NCI-H1694 (cell line): ENCODE data around the gene C13orf46.
A peak's percentile ranks its signal among the peaks of the same experiment; 100 is the strongest.
"Not testable (repeated sequence)": the region's sequence is repeated elsewhere in the genome, so short reads cannot be mapped to it uniquely, and the experiment has no call there.

Experiments
- DNase-seq: peaks from one replicate; lab custom pipeline; 2025; lab: John Stamatoyannopoulos, UW

Gene C13orf46

GRCh38 chr13:113973218-113974164 is at the start of gene C13orf46:
C13orf46 (minus strand) TSS chr13:113974076; CDS start chr13:113973997, 79 bp downstream.
- DNase-seq = no peak

DNA sequence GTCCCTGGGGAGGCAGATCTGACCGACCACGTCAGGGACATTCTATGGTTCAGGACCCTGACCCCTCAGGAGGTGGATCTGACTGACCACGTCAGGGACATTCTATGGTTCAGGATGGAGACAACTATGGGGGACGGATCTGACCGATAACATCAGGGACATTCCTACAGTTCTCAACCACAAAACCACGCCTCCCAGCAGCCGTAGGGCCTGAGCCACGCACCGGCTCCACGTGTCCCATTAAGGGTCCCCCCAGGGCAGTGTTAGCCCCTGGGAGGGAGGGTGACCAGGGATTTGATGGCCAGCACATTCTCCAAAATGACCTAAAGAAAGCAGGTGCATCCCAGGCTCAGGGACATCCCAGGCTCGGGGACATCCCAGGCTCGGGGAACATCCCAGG is 49.0 kb upstream of the C13orf46 start:
- DNase-seq = no peak

DNA sequence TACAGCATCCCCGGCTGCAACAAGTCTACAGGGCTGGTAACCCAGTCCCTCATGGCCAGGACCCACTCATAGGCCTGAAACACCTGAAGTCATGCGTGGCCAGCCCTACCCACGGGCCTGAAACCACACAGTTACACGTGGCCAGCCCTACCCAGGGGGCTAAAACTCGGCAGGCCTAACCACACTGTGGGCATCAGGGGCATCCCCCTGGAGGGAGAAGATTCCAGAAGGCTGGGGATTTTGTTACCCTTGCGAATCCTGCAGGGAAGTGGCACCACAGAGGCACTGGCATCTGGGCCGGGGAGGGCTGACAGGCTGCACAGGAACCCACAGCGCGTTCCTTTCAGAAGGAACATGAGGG is 48.4 kb upstream of the C13orf46 start:
- DNase-seq = no peak

GRCh38 chr13:114021464-114022308 is 47.8 kb upstream of the C13orf46 start:
- DNase-seq = peak; percentile 91

- DNase-seq = no peak
These were observed 47.0 kb upstream of the C13orf46 start for GRCh38 chr13:114020750-114021463.

GRCh38 chr13:114020134-114020533 is 46.3 kb upstream of the C13orf46 start:
- not testable (repeated sequence) for DNase-seq

GRCh38 chr13:114019367-114019766 is 45.5 kb upstream of the C13orf46 start:
- no peak for DNase-seq

DNA sequence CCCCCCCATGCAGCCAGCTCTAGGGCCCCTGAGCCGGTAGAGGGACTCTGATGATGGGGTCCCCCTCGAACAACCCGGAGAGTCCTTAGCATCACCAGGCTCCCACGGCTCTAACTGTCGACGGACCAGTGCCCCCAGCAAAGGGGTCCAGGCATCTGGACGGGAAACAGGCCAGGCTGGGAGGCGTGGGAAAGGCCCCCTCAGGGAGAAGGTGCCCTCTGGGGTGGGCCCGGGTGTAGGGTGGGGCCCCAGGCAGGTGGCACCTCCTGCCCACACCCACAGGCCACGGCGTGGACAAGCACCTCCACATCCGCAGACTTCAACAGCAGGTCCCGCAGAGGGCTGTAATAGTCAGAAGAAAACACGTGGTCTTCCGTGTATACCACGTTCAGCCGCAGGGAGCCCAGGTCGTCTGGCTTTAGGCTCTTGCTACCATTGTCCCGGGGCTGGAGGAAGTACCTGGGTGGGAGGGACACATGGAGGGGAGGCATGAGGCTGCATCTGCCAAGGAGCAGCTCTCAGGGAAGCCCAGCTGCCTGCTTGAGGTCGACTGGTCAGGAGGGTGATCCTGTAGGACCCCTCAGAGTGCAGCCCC is 44.7 kb upstream of the C13orf46 start:
- DNase-seq = no peak

DNA sequence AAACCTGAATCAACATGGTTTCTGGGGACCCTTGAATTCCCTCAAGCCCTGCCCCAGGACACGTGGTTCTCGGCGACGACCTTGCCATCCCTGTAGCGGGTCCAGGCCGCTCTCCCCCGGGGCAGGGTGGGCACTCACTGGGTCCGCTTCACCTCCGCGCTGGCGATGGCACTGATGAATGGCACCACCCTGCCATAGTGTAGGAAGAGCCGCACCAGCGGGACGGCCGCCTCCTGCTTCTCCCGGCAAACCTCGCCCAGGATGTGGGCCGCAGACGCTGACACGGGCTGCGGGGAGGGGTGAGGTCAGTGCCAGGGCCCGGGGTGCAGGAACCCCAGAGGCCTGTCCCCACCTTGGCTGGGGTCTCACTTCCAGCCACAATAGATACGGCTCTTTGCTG is 44.1 kb upstream of the C13orf46 start:
- no peak for DNase-seq

DNA sequence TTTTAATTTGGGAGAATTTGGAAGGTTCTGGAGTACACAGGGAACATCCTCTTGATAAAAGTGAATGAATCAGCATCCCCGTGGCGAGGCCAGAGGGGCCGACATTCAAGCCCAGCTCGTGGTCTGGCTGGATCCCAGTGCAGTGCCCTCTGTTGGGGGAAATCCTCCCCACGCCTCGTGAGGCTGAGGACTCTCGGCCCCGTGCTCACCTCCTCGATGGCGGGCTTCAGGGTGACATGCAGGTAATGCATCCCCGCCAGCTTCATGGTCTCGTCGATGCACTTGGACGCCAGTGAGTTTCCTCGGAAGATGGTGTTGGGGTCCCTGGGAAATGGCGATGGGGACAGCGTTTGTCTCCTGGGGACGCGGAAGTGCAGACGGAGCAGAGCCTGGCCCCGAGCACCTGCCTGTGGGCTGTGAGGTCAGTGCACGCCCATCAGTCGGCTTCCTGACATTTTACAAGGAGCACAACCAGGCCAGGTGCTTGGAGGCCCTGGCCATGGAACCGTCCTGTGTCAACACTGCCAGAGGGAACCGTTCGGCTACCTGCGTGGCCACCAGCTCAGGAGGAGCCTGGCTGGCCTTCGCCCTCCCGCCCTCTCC is 43.3 kb upstream of the C13orf46 start:
- DNase-seq = no peak

GRCh38 chr13:114016321-114017027 is 42.6 kb upstream of the C13orf46 start:
- DNase-seq = no peak

DNA sequence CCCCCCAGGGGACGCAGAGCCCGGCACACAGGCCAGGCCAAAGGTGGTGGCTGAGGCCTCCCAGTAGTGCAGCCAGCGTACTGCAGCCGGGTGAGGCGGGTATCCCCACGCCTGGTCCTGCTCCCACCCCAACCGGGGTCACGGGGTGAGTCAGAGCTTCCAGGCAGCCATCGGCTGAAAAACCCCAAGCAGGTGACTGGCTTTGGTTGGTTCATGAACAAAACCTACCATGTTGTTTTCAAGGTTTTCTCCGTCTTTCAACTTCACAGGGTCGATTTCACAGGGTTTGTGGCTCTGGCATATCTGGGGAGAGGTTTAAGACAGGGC is 42.1 kb upstream of the C13orf46 start:
- DNase-seq = no peak

GRCh38 chr13:114015111-114015968 is 41.5 kb upstream of the C13orf46 start:
- DNase-seq = no peak

- no peak for DNase-seq
These were observed 40.2 kb upstream of the C13orf46 start for GRCh38 chr13:114013952-114014629.

GRCh38 chr13:114013336-114013735 is 39.5 kb upstream of the C13orf46 start:
- DNase-seq = no peak

- DNase-seq = no peak
These were observed 39.0 kb upstream of the C13orf46 start for GRCh38 chr13:114012921-114013320.

- no peak for DNase-seq
These were observed 38.3 kb upstream of the C13orf46 start for GRCh38 chr13:114012141-114012540.

DNA sequence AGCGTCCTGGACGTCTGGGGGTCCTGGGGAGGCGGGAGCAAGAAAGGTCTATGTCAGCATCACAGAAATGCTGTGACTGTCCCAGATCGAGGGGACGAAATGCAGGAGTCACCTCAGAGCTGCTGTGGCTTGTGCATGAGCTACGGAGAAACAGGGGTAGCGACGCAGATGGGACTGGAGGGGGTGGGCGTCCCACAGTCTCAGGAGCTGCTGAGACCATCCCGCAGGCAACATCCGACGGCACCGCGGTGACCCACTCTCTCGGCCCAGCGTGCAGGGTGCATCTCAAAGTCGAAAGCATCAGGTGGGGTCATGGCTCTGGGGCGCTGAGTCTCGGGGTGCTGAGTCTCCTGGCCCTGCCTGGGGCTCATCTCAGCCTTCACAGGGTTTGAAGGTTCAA is 37.4 kb upstream of the C13orf46 start:
- no peak for DNase-seq

GRCh38 chr13:114010401-114011101 is 36.7 kb upstream of the C13orf46 start:
- no peak for DNase-seq
